Aorta (tissue), 5 donors: ENCODE data around the gene NAGK. TPM values are rescaled to one million over a fixed set of nuclear protein-coding genes. Genes with fewer than 3 reads are reported as not detected.

Experiments
- ATAC-seq: fragments of 200-7000 bp; cut with Tn5 transposase; one replicate; pipeline ENCODE4 v1.9.1; 2022; ENCODE audit warnings: moderate library complexity; ENCODE audit not compliant: low FRiP score
- DNase-seq, 2 donors: peaks; one replicate each; pipeline ENCODE4 v3.0.0-alpha.2; 2020
- H3K27ac ChIP-seq, 2 donors: one replicate each; pipeline ENCODE4 v1.5.1; 2013; ENCODE audit warnings: low read length in 2 of 2, mild to moderate bottlenecking in 2 of 2, moderate library complexity in 2 of 2, control low read depth in 1 of 2, inconsistent platforms in 1 of 2, low read depth in 1 of 2
- H3K27me3 ChIP-seq, 2 donors: one replicate each; pipeline ENCODE4 v1.6.1; 2013; ENCODE audit warnings: control low read depth in 1 of 2, low read length in 1 of 2, mild to moderate bottlenecking in 1 of 2, moderate library complexity in 1 of 2; ENCODE audit not compliant: insufficient read depth in 2 of 2, control insufficient read depth in 1 of 2
- H3K36me3 ChIP-seq, 2 donors: one replicate each; pipeline ENCODE4 v1.6.1; 2013; ENCODE audit warnings: control low read depth in 1 of 2, low read length in 1 of 2, mild to moderate bottlenecking in 1 of 2; ENCODE audit not compliant: insufficient read depth in 2 of 2, control insufficient read depth in 1 of 2
- H3K4me1 ChIP-seq, 2 donors: one replicate each; pipeline ENCODE4 v1.6.1; 2013; ENCODE audit warnings: low read length in 2 of 2, control low read depth in 1 of 2, mild to moderate bottlenecking in 1 of 2, moderate library complexity in 1 of 2; ENCODE audit not compliant: insufficient read depth in 2 of 2, control insufficient read depth in 1 of 2
- H3K4me3 ChIP-seq, 2 donors: one replicate each; pipeline ENCODE4 v1.5.1; 2013; ENCODE audit warnings: low read length in 2 of 2, control low read depth in 1 of 2, mild to moderate bottlenecking in 1 of 2
- H3K9me3 ChIP-seq: one replicate; pipeline ENCODE4 v1.6.1; 2013; ENCODE audit warnings: mild to moderate bottlenecking, low read length; ENCODE audit not compliant: control insufficient read depth
- WGBS, 2 donors: extraction: QIAGEN DNeasy Blood & Tissue Kit; methylation state at CpG; one replicate each; pipeline ENCODE4 v1.1.7; 2013; 5-methylcytosine and 5-hydroxymethylcytosine counted together
- intact Hi-C, 2 donors: fragments of 100-400 bp; cut with DNase I; formaldehyde crosslinking; loops; one replicate each; pipeline versions ENCODE4 v1.14.2 to v1.15.0; 2022
- polyA plus RNA-seq, 2 donors: library from polyadenylated mRNA; stranded (reverse); fragments of 200-250 nt; gene quantifications; one replicate each; pipeline ENCODE4 v1.2.3, GENCODE V29; 2013
- total RNA-seq, 2 donors: library from RNA; stranded (reverse); fragmentation: NEBNext Ultra II Directional; extraction: Animal tissue kit (Norgen Biotek cat#: 25700); gene quantifications; one replicate each; pipeline ENCODE4 v1.2.1, GENCODE V29; 2021
- donor health status: healthy with polysubstance abuse.
- donor health status: Bipolar disorder and iron deficiency.
- donor health status: DM: no; HTN: no; CAD: no.
- donor health status: DM: no; HTN: no; CAD: no.
- donor health status: DM: yes; HTN: yes; CAD: no.

Gene NAGK
- total and polyA plus RNA-seq, 4 donors: 60.5 to 199 (median 111) TPM

DNA sequence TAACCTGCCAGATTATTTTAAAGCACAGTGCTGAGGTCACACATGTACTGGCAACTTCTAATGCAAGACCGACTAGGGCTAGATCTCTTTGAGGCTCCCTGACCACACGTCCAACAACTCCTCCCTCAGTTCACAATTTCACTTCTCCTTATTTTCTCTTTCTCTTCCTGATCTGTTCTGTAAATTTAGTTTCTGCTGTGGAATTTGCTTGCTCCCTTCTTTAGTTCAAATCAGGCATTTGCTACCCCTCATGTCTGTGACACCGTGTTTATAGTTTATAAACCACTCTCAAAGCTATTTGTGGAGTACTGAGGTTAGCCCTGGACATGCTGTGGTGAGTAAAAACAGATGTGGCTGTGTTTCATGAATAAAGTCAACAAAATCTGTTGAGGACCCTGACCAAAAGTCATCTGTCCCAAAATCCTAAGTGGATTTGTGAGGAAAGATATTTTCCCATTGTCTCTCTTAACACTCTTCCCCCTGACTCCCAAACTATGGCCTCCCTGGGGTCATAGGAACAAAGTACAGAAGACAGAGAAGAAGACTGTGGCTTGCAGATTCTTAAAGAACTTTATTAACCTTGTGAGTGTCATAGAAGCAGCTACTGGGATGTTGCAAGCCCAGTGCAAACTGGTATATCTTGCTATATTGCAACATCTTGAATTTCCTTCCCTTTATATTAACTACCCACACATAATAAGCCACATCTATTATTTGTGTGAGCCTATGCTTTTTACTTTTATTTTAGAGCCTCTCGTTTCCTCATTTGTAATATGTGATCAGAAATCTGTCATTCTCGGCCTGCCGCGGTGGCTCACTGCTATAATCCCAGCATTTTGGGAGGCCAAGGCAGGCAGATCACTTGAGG, 3.5 kb upstream of the NAGK start:
- H3K27me3 ChIP-seq: no peaks in the 10 kb centered on the region
- intact Hi-C loops: loop anchor here in 1 of 2 donors (5.0 kb wide), 1 partner anchor 68 kb away; no protein-coding TSS in a partner anchor
- H3K27ac ChIP-seq: no peak overlapping the region
- no peaks in the 10 kb centered on the region for H3K4me1 ChIP-seq
- 66 to 70% methylated on average over 7 of the region's 7 CpGs for WGBS, 2 donors
- H3K4me3 ChIP-seq: no peak overlapping the region
- DNase-seq (no peak), ATAC-seq (no peak)
- no peaks in the 10 kb centered on the region for H3K36me3 ChIP-seq
- no peaks in the 10 kb centered on the region for H3K9me3 ChIP-seq

DNA sequence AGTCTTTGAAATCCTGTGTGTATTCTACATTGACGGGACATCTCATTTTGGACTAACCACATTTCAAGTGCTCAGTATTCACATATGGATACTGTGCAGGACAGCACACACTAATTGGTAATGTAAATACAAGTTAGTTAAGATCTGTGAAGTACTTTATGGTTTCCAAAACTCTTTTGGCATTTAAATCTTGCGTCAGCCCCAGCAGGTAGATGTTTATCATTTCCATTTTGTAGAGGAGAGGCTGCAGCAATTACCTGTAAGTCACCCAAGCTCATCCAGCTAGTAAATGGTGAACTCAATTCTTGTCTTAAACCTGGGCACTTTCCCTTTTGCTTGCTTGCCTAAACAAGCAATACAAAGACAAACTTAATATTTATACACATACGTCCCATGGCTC, 1.6 kb upstream of the NAGK start:
- H3K4me1 ChIP-seq: no peaks in the 10 kb centered on the region
- no peak for DNase-seq
- H3K27me3 ChIP-seq: no peaks in the 10 kb centered on the region
- H3K9me3 ChIP-seq: no peaks in the 10 kb centered on the region
- H3K4me3 ChIP-seq: no peak overlapping the region
- ATAC-seq: no peak
- no peaks in the 10 kb centered on the region for H3K36me3 ChIP-seq
- intact Hi-C loops: loop anchor here in 1 of 2 donors (5.0 kb wide), 1 partner anchor 70 kb away; no protein-coding TSS in a partner anchor
- WGBS, 2 donors: 80 to 85% methylated on average over 3 of the region's 3 CpGs
- H3K27ac ChIP-seq: no peak overlapping the region

DNA sequence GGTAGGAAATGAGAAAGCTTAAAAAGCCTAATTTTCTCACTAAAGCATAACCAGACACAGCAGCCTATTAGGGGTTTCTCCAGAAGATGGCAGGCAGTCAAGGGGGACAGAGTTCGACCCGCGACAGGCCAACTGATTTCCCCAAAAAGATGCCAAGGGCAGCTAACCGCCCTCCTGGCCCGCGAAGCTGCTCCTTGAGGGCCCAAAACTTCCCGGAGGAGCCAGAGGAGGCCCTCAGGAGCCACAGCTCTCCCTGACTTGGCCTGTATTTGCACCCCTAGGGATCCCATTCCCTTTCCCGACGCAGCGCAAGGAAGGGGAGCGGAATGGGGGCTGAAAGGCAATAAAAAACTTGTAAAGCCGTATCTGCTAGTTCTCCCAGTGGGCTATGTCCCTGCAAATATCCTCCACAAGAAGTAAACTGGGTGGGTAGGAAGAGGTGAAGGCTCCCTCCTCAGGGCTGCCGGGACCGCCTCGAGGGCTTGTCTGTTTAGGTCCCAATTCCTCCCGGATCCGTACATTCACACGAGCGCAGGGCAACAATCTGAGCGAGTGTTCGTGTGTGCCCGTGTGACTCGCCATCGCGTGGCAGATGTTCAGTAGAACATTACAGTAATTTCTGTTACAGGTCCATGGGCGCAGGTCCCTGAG, 756 bp upstream of the NAGK start:
- no peaks in the 10 kb centered on the region for H3K4me1 ChIP-seq
- intact Hi-C loops: loop anchor here (1.0 to 5.0 kb wide), 3 partner anchors 61 to 70 kb away; no protein-coding TSS in a partner anchor
- H3K27ac ChIP-seq: peak overlapping the region in 1 of 2 donors; percentile 79
- DNase-seq (no peak), ATAC-seq (no peak)
- no peaks in the 10 kb centered on the region for H3K36me3 ChIP-seq
- peak overlapping the region; percentile 39 to 56 for H3K4me3 ChIP-seq
- H3K9me3 ChIP-seq: no peaks in the 10 kb centered on the region
- H3K27me3 ChIP-seq: no peaks in the 10 kb centered on the region
- 4% methylated on average over 24 to 26 of the region's 26 CpGs for WGBS, 2 donors

- WGBS, 2 donors: 31 to 34% methylated on average over 5 of the region's 5 CpGs
- no peak overlapping the region for H3K27ac ChIP-seq
- H3K4me3 ChIP-seq: peak overlapping the region; percentile 30 to 56
- no peaks in the 10 kb centered on the region for H3K36me3 ChIP-seq
- no peak for DNase-seq
- no peaks in the 10 kb centered on the region for H3K9me3 ChIP-seq
- no peaks in the 10 kb centered on the region for H3K4me1 ChIP-seq
- ATAC-seq: no peak
- intact Hi-C loops: loop anchor here in 1 of 2 donors (2.0 to 5.0 kb wide), 2 partner anchors 59 to 72 kb away; no protein-coding TSS in a partner anchor
- no peaks in the 10 kb centered on the region for H3K27me3 ChIP-seq
Observed at GRCh38 chr2:71069376-71069775, 928 bp downstream of the NAGK start.

GRCh38 chr2:71070294-71071093, 2.0 kb downstream of the NAGK start:
- no peaks in the 10 kb centered on the region for H3K36me3 ChIP-seq
- intact Hi-C loops: no loop called here
- no peak for DNase-seq
- no peak for ATAC-seq
- H3K9me3 ChIP-seq: no peaks in the 10 kb centered on the region
- H3K27me3 ChIP-seq: no peaks in the 10 kb centered on the region
- no peak overlapping the region for H3K4me3 ChIP-seq
- H3K27ac ChIP-seq: no peak overlapping the region
- H3K4me1 ChIP-seq: no peaks in the 10 kb centered on the region
- WGBS, 2 donors: 56 to 60% methylated on average over 10 of the region's 10 CpGs

- no peak for ATAC-seq
- no peak overlapping the region for H3K4me3 ChIP-seq
- no peak overlapping the region for H3K27ac ChIP-seq
- H3K36me3 ChIP-seq: peaks cover 0 to 1% of the 10 kb centered on the region in 2 donors
- no peaks in the 10 kb centered on the region for H3K9me3 ChIP-seq
- no peaks in the 10 kb centered on the region for H3K27me3 ChIP-seq
- peak in 1 of 2 donors; percentile 70 for DNase-seq
- H3K4me1 ChIP-seq: no peaks in the 10 kb centered on the region
- intact Hi-C loops: no loop called here
- WGBS, 2 donors: 84 to 88% methylated on average over 14 of the region's 14 CpGs
Observed at GRCh38 chr2:71071681-71072398, 3.4 kb downstream of the NAGK start.

DNA sequence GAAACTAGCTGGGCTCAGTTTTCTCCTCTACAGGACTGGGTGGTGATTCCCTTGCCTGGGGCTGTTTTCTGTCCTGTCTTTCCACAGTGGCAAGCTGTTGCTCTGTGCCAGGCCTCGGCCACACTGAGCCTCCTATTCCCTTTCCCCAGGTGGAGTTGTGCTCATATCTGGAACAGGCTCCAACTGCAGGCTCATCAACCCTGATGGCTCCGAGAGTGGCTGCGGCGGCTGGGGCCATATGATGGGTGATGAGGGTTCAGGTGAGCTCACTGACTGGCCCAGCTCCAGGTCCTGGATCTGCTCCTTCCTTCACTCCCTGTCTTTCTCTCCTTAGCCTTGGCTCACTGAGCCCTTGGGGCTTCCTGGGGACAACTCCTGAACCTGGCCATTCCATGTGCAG, 4.0 kb downstream of the NAGK start:
- no peak for DNase-seq
- Histone ChIP-seq H3K4me3 (no peak overlapping the region), H3K27me3 (no peaks in the 10 kb centered on the region), H3K36me3 (peaks cover 0 to 3% of the 10 kb centered on the region in 2 donors), H3K9me3 (no peaks in the 10 kb centered on the region), H3K4me1 (no peaks in the 10 kb centered on the region), H3K27ac (no peak overlapping the region)
- 95 to 96% methylated on average over 4 of the region's 4 CpGs for WGBS, 2 donors
- intact Hi-C loops: no loop called here
- no peak for ATAC-seq

DNA sequence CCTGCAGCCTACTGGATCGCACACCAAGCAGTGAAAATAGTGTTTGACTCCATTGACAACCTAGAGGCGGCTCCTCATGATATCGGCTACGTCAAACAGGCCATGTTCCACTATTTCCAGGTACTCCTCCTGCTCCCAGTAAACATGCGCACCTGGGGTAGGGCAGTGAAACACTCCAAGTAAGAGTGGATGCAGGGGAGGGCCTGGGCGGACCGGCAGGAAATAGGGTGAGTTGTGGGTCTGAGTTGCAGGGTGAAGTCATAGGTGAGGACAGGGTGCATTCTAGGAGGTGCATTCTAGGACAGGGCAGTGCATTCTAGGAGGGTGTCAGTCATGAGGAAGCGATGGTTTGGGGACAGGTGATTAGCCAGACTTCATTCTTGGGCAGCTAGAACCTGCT, 5.0 kb downstream of the NAGK start:
- Histone ChIP-seq H3K27ac (no peak overlapping the region), H3K36me3 (peaks cover 0 to 4% of the 10 kb centered on the region in 2 donors), H3K4me3 (no peak overlapping the region), H3K27me3 (no peaks in the 10 kb centered on the region), H3K4me1 (no peaks in the 10 kb centered on the region), H3K9me3 (no peaks in the 10 kb centered on the region)
- ATAC-seq (no peak), DNase-seq (no peak)
- 90 to 93% methylated on average over 8 of the region's 8 CpGs for WGBS, 2 donors
- intact Hi-C loops: no loop called here
